GM21528 (cell line): ENCODE results near the gene LRRK1.

Experiments used
- ATAC-seq: cut with Tn5 transposase; IDR thresholded peaks from one replicate; pipeline ENCODE4 v1.9.1; 2021; ENCODE audit warnings: mild to moderate bottlenecking, moderate library complexity; ENCODE audit not compliant: unreplicated experiment, low FRiP score

The LRRK1 gene

GRCh38 chr15:100966997-100967396, 47.8 kb downstream of the LRRK1 start:
- peak; percentile 78 for ATAC-seq

- peak; percentile 44 for ATAC-seq
These were observed 49.2 kb downstream of the LRRK1 start for GRCh38 chr15:100968050-100968966.

GRCh38 chr15:100972975-100973350, 53.8 kb downstream of the LRRK1 start:
- no peak for ATAC-seq

- no peak for ATAC-seq
These were observed 54.4 kb downstream of the LRRK1 start for GRCh38 chr15:100973351-100974111.

- ATAC-seq: no peak
These were observed 55.9 kb downstream of the LRRK1 start for GRCh38 chr15:100975043-100975442.

GRCh38 chr15:100980410-100981046, 61.4 kb downstream of the LRRK1 start:
- no peak for ATAC-seq

- ATAC-seq: no peak
These were observed 61.9 kb downstream of the LRRK1 start for GRCh38 chr15:100981086-100981485.

GRCh38 chr15:100983221-100983620, 64.1 kb downstream of the LRRK1 start:
- ATAC-seq: no peak

GRCh38 chr15:100985401-100985800, 66.2 kb downstream of the LRRK1 start:
- no peak for ATAC-seq

- ATAC-seq: no peak
These were observed 67.2 kb downstream of the LRRK1 start for GRCh38 chr15:100986158-100986896.

GRCh38 chr15:100987143-100987542, 68.0 kb downstream of the LRRK1 start:
- ATAC-seq: no peak

GRCh38 chr15:100988297-100988696, 69.1 kb downstream of the LRRK1 start:
- no peak for ATAC-seq

GRCh38 chr15:100988857-100989256, 69.7 kb downstream of the LRRK1 start:
- no peak for ATAC-seq

- no peak for ATAC-seq
These were observed 75.7 kb downstream of the LRRK1 start for GRCh38 chr15:100994597-100995446.

GRCh38 chr15:100995471-100996430, 76.6 kb downstream of the LRRK1 start:
- no peak for ATAC-seq

GRCh38 chr15:100997442-100997841, 78.3 kb downstream of the LRRK1 start:
- no peak for ATAC-seq

GRCh38 chr15:100998630-100999029, 79.5 kb downstream of the LRRK1 start:
- no peak for ATAC-seq

- ATAC-seq: no peak
These were observed 80.2 kb downstream of the LRRK1 start for GRCh38 chr15:100999369-100999768.
